Heart right ventricle (tissue), 16 donors: ENCODE measurements around the gene ZBBX. TPM values are rescaled to one million over a fixed set of nuclear protein-coding genes. Genes with fewer than 3 reads are reported as not detected.
A peak's percentile ranks its signal among the peaks of the same experiment; 100 is the strongest.

ENCODE experiments used
- ATAC-seq, 8 donors: fragments of 200-7000 bp; cut with Tn5 transposase; one replicate each; pipeline ENCODE4 v1.9.1; 2020; ENCODE audit warnings: mild to moderate bottlenecking in 8 of 8, moderate library complexity in 8 of 8, moderate number of reproducible peaks in 1 of 8
- DNase-seq, 2 donors: peaks; one replicate each; pipeline ENCODE4 v3.0.0-alpha.2; 2020
- H3K27ac ChIP-seq, 10 donors: fragments of 200-600 bp; sonication (generic) in 2 of 10; one replicate each; pipeline versions ENCODE4 v1.5.0 to v1.8.0; 2020 to 2022; ENCODE audit warnings: mild to moderate bottlenecking in 3 of 10
- H3K27me3 ChIP-seq, 7 donors: fragments of 200-600 bp; one replicate each; pipeline ENCODE4 v1.8.0; 2021 to 2022; ENCODE audit warnings: mild to moderate bottlenecking in 2 of 7
- H3K36me3 ChIP-seq, 9 donors: fragments of 200-600 bp; sonication (generic) in 1 of 9; one replicate each; pipeline versions ENCODE4 v1.5.0 to v1.8.0; 2020 to 2022; ENCODE audit warnings: mild to moderate bottlenecking in 2 of 9
- H3K4me1 ChIP-seq, 9 donors: fragments of 200-600 bp; sonication (generic) in 1 of 9; one replicate each; pipeline versions ENCODE4 v1.5.0 to v1.8.0; 2020 to 2022; ENCODE audit warnings: mild to moderate bottlenecking in 4 of 9
- H3K4me3 ChIP-seq, 10 donors: fragments of 200-600 bp; sonication (generic) in 2 of 10; one replicate each; pipeline versions ENCODE4 v1.5.0 to v1.8.0; 2020 to 2022; ENCODE audit warnings: mild to moderate bottlenecking in 7 of 10, moderate library complexity in 2 of 10
- H3K9me3 ChIP-seq, 11 donors: fragments of 200-600 bp in 10 of 11; sonication (generic) in 2 of 11; one replicate each; pipeline versions ENCODE4 v1.5.0 to v1.8.0; 2013 to 2022; ENCODE audit warnings: mild to moderate bottlenecking in 2 of 11, control low read depth in 1 of 11, moderate library complexity in 1 of 11
- WGBS, 2 donors: extraction: QIAGEN DNeasy Blood & Tissue Kit; methylation state at CpG; one replicate each; pipeline ENCODE4 v1.1.7; 2013; ENCODE audit warnings: inconsistent platforms in 1 of 2; 5-methylcytosine and 5-hydroxymethylcytosine counted together
- intact Hi-C, 10 donors: fragments of 100-400 bp; cut with DNase I; formaldehyde crosslinking; loops; one replicate each; pipeline versions ENCODE4 v1.11.1 to v1.14.2; 2022
- polyA plus RNA-seq, 2 donors: library from polyadenylated mRNA; stranded (reverse); fragments of 200-250 nt; gene quantifications; one replicate each; pipeline ENCODE4 v1.2.3, GENCODE V29; 2013
- total RNA-seq, 10 donors: library from RNA; stranded (reverse); fragmentation: NEBNext Ultra II Directional in 3 of 10; extraction: Animal tissue kit (Norgen Biotek cat#: 25700) in 3 of 10; gene quantifications; one replicate each; pipeline versions ENCODE4 v1.2.1 to v1.2.4, GENCODE V29; 2021 to 2023
- TF ChIP-seq, protein P1 (sequence below), 9 donors: fragments of 200-600 bp; sonication (generic) in 2 of 9; IDR thresholded peaks; one replicate each; pipeline versions ENCODE4 v1.5.0 to v1.8.0; 2021 to 2022; ENCODE audit warnings: antibody characterized with exemption in 9 of 9, mild to moderate bottlenecking in 5 of 9, moderate library complexity in 1 of 9
- donor health status: Arrhythmogenic right ventricular cardiomyopathy.
- donor health status: ischemic (EF 13 %, LVEDD 7.1; RV severe dilation, severe dysfunction).
- donor health status: healthy with polysubstance abuse.
- donor health status: DM: no; HTN: yes; CAD: no.
- donor health status: DM: no; HTN: no; CAD: no.
- donor health status: ischemic (EF 25% LVEDD 6.9; RV normal size, moderate dysfunction).
- donor health status: ischemic (EF 25% LVEDD 5.7; RV mildly dilated, moderate dysfunction).
- donor health status: healthy.
- donor health status: DM: yes; HTN: yes; CAD: no.
- donor health status: Ischemic cardiomyopathy.
- donor health status: ischemic (EF 35%, LVEDD 5.7; RV mildly dilated, moderate dysfunction).
- donor health status: nonischemic (EF 11% LVEDD 7.7; RV severe dilation, severe dysfunction).
- donor health status: DM: yes; HTN: yes; CAD: no.
- donor health status: PGD.
- donor health status: ischemic (EF 29% LVEDD 5.4; RV normal size, mild dysfunction).
- donor health status: nonischemic (EF 23%, LVEDD 6.1; RV moderate dilation, normal function).

The ZBBX gene
- total and polyA plus RNA-seq, 12 donors = 0.30 to 1.1 TPM; not detected in 10

DNA sequence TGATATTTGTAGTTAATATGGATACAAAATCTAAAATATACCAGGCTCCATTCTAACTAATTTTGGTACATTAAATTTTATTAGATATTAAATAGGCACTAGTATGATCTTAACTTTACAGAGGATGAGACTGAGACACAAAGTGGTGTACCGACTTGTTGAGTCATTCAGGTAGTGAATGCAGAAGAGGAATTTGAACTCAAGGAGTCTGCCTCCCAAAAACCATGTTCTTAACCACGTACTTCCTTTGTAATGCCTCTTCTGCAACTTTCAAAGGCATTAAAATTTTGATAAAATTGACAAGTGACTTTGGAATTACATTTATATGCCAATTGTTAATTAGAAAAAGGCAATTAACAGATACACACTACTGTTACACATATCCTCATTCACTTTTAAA, 61.8 kb downstream of the ZBBX start:
- ATAC-seq = no peak
- TF ChIP-seq, protein P1, sequence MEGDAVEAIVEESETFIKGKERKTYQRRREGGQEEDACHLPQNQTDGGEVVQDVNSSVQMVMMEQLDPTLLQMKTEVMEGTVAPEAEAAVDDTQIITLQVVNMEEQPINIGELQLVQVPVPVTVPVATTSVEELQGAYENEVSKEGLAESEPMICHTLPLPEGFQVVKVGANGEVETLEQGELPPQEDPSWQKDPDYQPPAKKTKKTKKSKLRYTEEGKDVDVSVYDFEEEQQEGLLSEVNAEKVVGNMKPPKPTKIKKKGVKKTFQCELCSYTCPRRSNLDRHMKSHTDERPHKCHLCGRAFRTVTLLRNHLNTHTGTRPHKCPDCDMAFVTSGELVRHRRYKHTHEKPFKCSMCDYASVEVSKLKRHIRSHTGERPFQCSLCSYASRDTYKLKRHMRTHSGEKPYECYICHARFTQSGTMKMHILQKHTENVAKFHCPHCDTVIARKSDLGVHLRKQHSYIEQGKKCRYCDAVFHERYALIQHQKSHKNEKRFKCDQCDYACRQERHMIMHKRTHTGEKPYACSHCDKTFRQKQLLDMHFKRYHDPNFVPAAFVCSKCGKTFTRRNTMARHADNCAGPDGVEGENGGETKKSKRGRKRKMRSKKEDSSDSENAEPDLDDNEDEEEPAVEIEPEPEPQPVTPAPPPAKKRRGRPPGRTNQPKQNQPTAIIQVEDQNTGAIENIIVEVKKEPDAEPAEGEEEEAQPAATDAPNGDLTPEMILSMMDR (IDR thresholded peaks at IDR 0.05) = no peak
- DNase-seq = no peak
- H3K4me1 ChIP-seq = no peaks in the 10 kb centered on the region
- 66 to 78% methylated on average over 2 of the region's 2 CpGs for WGBS, 2 donors
- intact Hi-C loops = no loop called here
- H3K27ac ChIP-seq = no peak overlapping the region
- H3K27me3 ChIP-seq = no peaks in the 10 kb centered on the region
- no peak overlapping the region for H3K4me3 ChIP-seq
- no peaks in the 10 kb centered on the region for H3K9me3 ChIP-seq
- H3K36me3 ChIP-seq = no peaks in the 10 kb centered on the region

DNA sequence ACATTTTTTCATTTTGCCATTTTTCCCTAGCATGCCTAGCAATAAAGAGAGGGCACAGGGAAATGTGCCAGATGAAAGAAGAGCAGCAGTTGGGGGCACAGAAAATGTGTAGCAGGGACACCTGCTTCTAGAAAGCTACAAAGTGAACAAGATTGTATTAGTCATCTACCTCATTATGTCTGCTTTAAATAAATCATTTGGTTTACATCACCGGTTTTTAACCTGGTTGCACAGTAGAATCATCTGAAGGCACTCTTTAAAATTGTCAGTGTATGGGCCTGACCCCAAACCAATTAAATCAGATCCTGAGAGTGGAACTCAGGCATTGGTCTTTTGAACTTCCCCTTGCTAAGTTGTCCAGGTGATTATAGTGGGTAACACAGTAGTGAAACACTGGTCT, 73.8 kb downstream of the ZBBX start:
- Histone ChIP-seq H3K27ac (no peak overlapping the region), H3K9me3 (peaks cover 0 to 15% (median 0%) of the 10 kb centered on the region in 11 donors), H3K4me1 (peaks cover 0 to 13% (median 3%) of the 10 kb centered on the region in 9 donors), H3K4me3 (no peak overlapping the region), H3K27me3 (no peaks in the 10 kb centered on the region), H3K36me3 (no peaks in the 10 kb centered on the region)
- whole genome bisulfite sequencing, 2 donors = 80 to 92% methylated on average over 1 of the region's 1 CpG
- DNase-seq = no peak
- intact Hi-C loops = loop anchor here in 1 of 10 donors (10.0 kb wide), 1 partner anchor 142 kb away; no protein-coding TSS in a partner anchor
- TF ChIP-seq, protein P1 (IDR thresholded peaks at IDR 0.05) = no peak
- ATAC-seq = no peak

DNA sequence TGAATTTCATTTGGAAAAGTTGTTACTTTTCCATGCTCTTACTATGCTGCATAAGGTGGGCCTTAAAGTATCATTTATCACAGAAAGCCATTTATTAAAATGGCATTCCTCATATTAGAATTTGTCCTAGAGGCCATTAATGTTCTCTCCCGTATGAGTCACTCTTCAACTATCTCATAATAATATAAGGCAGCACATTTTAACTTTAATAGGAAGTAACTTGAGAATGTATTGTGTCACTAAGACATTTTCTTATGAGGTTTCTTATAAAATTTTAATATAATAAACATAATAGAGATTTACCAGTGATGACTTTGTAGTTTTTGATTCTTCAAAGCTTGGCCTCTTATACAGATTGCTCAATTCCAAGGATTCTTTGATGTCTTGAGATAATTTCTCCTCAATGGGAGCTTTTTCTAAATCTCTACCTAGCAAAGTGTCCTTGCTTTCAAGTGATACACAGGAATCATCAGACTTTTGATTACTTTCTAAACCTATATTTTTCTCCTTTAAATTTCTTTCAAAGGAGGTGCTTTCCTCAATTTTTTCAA, 74.7 kb downstream of the ZBBX start:
- DNase-seq (no peak), ATAC-seq (no peak)
- Histone ChIP-seq H3K9me3 (peaks cover 0 to 14% (median 0%) of the 10 kb centered on the region in 11 donors), H3K4me3 (no peak overlapping the region), H3K27me3 (no peaks in the 10 kb centered on the region), H3K4me1 (peaks cover 0 to 13% (median 3%) of the 10 kb centered on the region in 9 donors), H3K36me3 (no peaks in the 10 kb centered on the region), H3K27ac (no peak overlapping the region)
- 0 to 25% methylated on average over 1 of the region's 1 CpG for WGBS, 2 donors
- intact Hi-C loops = loop anchor here in 1 of 10 donors (10.0 kb wide), 1 partner anchor 141 kb away; no protein-coding TSS in a partner anchor
- TF ChIP-seq, protein P1 (IDR thresholded peaks at IDR 0.05) = no peak

DNA sequence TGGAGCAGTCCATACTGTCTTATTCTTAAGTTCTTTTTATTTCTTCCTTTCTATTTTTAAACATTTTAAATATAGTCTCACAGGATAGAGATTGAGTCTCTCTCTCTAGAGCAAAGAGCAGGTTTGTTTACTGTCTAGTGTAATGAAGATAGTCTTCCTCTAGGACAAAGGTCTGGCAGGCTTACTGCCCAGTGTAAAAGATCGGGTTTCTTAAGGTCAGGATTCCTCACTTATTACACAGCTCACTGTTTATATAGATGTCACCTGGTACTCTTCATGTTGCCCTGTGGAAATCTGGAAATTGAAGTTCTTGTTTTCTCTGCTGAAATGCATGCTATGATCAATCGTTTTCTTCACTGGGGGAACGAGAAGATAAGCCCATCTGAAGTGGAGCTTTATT, 76.0 kb downstream of the ZBBX start:
- DNase-seq (peak in 1 of 2 donors; percentile 32), ATAC-seq (peak; percentile 89 to 100 (median 98))
- Histone ChIP-seq H3K4me1 (peaks cover 0 to 13% (median 3%) of the 10 kb centered on the region in 9 donors), H3K4me3 (no peak overlapping the region), H3K36me3 (no peaks in the 10 kb centered on the region), H3K9me3 (peaks cover 0 to under 1% (median 0%) of the 10 kb centered on the region in 11 donors), H3K27me3 (no peaks in the 10 kb centered on the region), H3K27ac (peak overlapping the region in 4 of 10 donors; percentile 17 to 73 (median 34))
- intact Hi-C loops = loop anchor here in 1 of 10 donors (10.0 kb wide), 1 partner anchor 139 kb away; no protein-coding TSS in a partner anchor
- 19 to 20% methylated on average over 3 of the region's 3 CpGs for WGBS, 2 donors
- TF ChIP-seq, protein P1 (IDR thresholded peaks at IDR 0.05) = no peak
